ENCODE results near the gene GIGYF2.

- TF ChIP-seq, protein P1, sequence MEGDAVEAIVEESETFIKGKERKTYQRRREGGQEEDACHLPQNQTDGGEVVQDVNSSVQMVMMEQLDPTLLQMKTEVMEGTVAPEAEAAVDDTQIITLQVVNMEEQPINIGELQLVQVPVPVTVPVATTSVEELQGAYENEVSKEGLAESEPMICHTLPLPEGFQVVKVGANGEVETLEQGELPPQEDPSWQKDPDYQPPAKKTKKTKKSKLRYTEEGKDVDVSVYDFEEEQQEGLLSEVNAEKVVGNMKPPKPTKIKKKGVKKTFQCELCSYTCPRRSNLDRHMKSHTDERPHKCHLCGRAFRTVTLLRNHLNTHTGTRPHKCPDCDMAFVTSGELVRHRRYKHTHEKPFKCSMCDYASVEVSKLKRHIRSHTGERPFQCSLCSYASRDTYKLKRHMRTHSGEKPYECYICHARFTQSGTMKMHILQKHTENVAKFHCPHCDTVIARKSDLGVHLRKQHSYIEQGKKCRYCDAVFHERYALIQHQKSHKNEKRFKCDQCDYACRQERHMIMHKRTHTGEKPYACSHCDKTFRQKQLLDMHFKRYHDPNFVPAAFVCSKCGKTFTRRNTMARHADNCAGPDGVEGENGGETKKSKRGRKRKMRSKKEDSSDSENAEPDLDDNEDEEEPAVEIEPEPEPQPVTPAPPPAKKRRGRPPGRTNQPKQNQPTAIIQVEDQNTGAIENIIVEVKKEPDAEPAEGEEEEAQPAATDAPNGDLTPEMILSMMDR (IDR thresholded peaks at IDR 0.05), result peak in 2 of 6 experiments; percentile 15 to 19
- TF ChIP-seq EP300 (IDR thresholded peaks at IDR 0.05), result no peak
- peak; percentile 43 to 77 for TF ChIP-seq POLR2AphosphoS5 (IDR thresholded peaks at IDR 0.05)
These were observed at the start of gene GIGYF2 for GRCh38 chr2:232697059-232697806.
